Measurements from ENCODE around the gene PRKCI. TPM values are rescaled to one million over a fixed set of nuclear protein-coding genes. Genes with fewer than 3 reads are reported as not detected.

The PRKCI gene
- total and polyA plus RNA-seq, 4 donors = 3.2 to 12.7 (median 8.7) TPM

DNA sequence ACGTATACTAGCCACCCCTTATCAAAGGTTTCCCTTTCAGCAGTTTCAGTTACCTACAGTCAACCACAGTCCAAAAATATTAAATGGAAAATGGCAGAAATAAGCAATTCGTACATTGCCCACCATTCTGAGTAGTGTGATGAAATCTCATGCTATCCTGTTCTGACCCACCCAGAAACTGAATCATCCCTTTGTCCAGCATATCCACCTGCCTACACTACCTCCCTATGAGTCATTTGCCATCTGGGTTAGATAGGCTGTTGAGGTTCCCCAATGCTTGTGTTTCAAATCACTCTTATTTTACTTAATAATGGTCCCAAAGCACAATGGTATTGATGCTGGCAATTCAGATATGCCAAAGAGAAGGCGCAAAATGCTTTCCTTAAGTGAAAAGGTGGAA is 25.4 kb upstream of the PRKCI start:
- no peaks in the 10 kb centered on the region for H3K27me3 ChIP-seq (ENCODE audit: control insufficient read depth in 4 of 4, insufficient read depth in 4 of 4, low read length in 3 of 4)
- no peak for DNase-seq (ENCODE audit: low spot score)
- 93% methylated on average over 3 of the region's 3 CpGs for WGBS
- H3K9ac ChIP-seq (ENCODE audit: low read depth in 1 of 2, low read length in 2 of 2) = no peak overlapping the region
- no peaks in the 10 kb centered on the region for H3K4me1 ChIP-seq (ENCODE audit: control insufficient read depth in 4 of 4, insufficient read depth in 4 of 4, low read length in 3 of 4)
- no peak overlapping the region for H3K4me3 ChIP-seq (ENCODE audit: low read depth in 1 of 3, low read length in 3 of 3)
- no peaks in the 10 kb centered on the region for H3K36me3 ChIP-seq (ENCODE audit: control insufficient read depth in 4 of 4, insufficient read depth in 3 of 4, low read depth in 1 of 4, low read length in 3 of 4)
- H3K27ac ChIP-seq (ENCODE audit: low read depth in 1 of 2, low read length in 2 of 2) = no peak overlapping the region
- no peaks in the 10 kb centered on the region for H3K9me3 ChIP-seq (ENCODE audit: control insufficient read depth in 4 of 4, low read length in 3 of 4)
- TF ChIP-seq YY1 (IDR thresholded peaks at IDR 0.05) (no peak), FOXA2 (IDR thresholded peaks at IDR 0.05) (no peak), TAF1 (conservative IDR thresholded peaks at IDR 0.05) (no peak)

DNA sequence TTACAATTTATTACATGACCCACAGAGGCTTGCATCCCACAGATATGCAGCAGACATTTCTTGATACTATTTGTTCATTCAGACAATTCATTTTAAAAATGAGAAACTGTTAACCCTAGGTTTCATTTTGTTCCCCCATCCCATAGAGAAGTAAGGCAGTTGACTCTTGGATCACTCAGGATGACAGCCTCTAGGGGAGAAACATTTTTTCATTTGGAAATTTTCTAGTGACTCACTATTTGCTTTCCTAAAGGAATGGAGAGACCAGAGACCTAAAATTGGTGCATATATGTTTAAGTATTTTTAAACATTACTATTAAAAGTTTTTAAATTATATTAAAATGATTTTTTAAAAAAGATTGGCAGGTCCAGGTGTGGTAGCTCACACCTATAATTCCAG is 21.2 kb upstream of the PRKCI start:
- Histone ChIP-seq H3K27me3 (ENCODE audit: control insufficient read depth in 4 of 4, insufficient read depth in 4 of 4, low read length in 3 of 4) (no peaks in the 10 kb centered on the region), H3K4me3 (ENCODE audit: low read depth in 1 of 3, low read length in 3 of 3) (no peak overlapping the region), H3K4me1 (ENCODE audit: control insufficient read depth in 4 of 4, insufficient read depth in 4 of 4, low read length in 3 of 4) (no peaks in the 10 kb centered on the region), H3K9ac (ENCODE audit: low read depth in 1 of 2, low read length in 2 of 2) (no peak overlapping the region), H3K9me3 (ENCODE audit: control insufficient read depth in 4 of 4, low read length in 3 of 4) (no peaks in the 10 kb centered on the region), H3K27ac (ENCODE audit: low read depth in 1 of 2, low read length in 2 of 2) (no peak overlapping the region), H3K36me3 (ENCODE audit: control insufficient read depth in 4 of 4, insufficient read depth in 3 of 4, low read depth in 1 of 4, low read length in 3 of 4) (no peaks in the 10 kb centered on the region)
- no peak for DNase-seq (ENCODE audit: low spot score)
- TF ChIP-seq RXRA (IDR thresholded peaks at IDR 0.05) (no peak), SP1 (IDR thresholded peaks at IDR 0.05) (no peak), GABPA (IDR thresholded peaks at IDR 0.05 in 1 of 2, conservative IDR thresholded peaks at IDR 0.05 in 1 of 2) (no peak), HNF4G (IDR thresholded peaks at IDR 0.05) (no peak)
- TF ChIP-seq, protein P1, sequence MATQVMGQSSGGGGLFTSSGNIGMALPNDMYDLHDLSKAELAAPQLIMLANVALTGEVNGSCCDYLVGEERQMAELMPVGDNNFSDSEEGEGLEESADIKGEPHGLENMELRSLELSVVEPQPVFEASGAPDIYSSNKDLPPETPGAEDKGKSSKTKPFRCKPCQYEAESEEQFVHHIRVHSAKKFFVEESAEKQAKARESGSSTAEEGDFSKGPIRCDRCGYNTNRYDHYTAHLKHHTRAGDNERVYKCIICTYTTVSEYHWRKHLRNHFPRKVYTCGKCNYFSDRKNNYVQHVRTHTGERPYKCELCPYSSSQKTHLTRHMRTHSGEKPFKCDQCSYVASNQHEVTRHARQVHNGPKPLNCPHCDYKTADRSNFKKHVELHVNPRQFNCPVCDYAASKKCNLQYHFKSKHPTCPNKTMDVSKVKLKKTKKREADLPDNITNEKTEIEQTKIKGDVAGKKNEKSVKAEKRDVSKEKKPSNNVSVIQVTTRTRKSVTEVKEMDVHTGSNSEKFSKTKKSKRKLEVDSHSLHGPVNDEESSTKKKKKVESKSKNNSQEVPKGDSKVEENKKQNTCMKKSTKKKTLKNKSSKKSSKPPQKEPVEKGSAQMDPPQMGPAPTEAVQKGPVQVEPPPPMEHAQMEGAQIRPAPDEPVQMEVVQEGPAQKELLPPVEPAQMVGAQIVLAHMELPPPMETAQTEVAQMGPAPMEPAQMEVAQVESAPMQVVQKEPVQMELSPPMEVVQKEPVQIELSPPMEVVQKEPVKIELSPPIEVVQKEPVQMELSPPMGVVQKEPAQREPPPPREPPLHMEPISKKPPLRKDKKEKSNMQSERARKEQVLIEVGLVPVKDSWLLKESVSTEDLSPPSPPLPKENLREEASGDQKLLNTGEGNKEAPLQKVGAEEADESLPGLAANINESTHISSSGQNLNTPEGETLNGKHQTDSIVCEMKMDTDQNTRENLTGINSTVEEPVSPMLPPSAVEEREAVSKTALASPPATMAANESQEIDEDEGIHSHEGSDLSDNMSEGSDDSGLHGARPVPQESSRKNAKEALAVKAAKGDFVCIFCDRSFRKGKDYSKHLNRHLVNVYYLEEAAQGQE (IDR thresholded peaks at IDR 0.05) = no peak

DNA sequence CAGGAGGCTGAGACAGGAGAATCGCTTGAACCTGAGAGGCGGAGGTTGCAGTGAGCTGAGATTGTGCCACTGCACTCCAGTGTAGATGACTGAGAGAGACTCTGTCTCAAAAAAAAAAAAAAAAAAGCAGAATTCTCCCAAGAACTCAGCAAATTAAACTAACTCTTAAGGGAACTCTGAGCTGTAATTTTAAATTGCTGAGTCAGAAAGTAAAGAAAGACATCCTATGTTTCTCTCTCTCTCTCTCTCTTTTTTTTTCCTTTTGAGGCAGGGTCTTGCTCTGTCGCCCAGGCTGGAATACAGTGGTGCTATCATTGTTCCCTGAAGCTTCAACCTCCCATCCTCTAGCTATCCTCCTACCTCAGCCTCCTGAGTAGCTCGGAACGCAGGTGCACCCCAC is 20.7 kb upstream of the PRKCI start:
- no peak for DNase-seq (ENCODE audit: low spot score)
- 95% methylated on average over 5 of the region's 5 CpGs for WGBS
- no peaks in the 10 kb centered on the region for H3K27me3 ChIP-seq (ENCODE audit: control insufficient read depth in 4 of 4, insufficient read depth in 4 of 4, low read length in 3 of 4)
- H3K4me1 ChIP-seq (ENCODE audit: control insufficient read depth in 4 of 4, insufficient read depth in 4 of 4, low read length in 3 of 4) = peaks cover 0 to 3% (median 0%) of the 10 kb centered on the region in 4 donors
- no peak overlapping the region for H3K4me3 ChIP-seq (ENCODE audit: low read depth in 1 of 3, low read length in 3 of 3)
- H3K9me3 ChIP-seq (ENCODE audit: control insufficient read depth in 4 of 4, low read length in 3 of 4) = no peaks in the 10 kb centered on the region
- H3K36me3 ChIP-seq (ENCODE audit: control insufficient read depth in 4 of 4, insufficient read depth in 3 of 4, low read depth in 1 of 4, low read length in 3 of 4) = no peaks in the 10 kb centered on the region
- no peak overlapping the region for H3K9ac ChIP-seq (ENCODE audit: low read depth in 1 of 2, low read length in 2 of 2)
- no peak overlapping the region for H3K27ac ChIP-seq (ENCODE audit: low read depth in 1 of 2, low read length in 2 of 2)
- TF ChIP-seq, protein P2, sequence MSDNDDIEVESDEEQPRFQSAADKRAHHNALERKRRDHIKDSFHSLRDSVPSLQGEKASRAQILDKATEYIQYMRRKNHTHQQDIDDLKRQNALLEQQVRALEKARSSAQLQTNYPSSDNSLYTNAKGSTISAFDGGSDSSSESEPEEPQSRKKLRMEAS (IDR thresholded peaks at IDR 0.05) = no peak
- TF ChIP-seq HNF4A (conservative IDR thresholded peaks at IDR 0.05) (no peak), HNF4G (IDR thresholded peaks at IDR 0.05) (no peak), YY1 (IDR thresholded peaks at IDR 0.05) (no peak), GABPA (IDR thresholded peaks at IDR 0.05 in 1 of 2, conservative IDR thresholded peaks at IDR 0.05 in 1 of 2) (no peak), FOXA1 (IDR thresholded peaks at IDR 0.05) (no peak), TAF1 (conservative IDR thresholded peaks at IDR 0.05) (no peak), RAD21 (IDR thresholded peaks at IDR 0.05) (no peak), NR2F2 (IDR thresholded peaks at IDR 0.05) (no peak), JUND (IDR thresholded peaks at IDR 0.05) (no peak), RXRA (IDR thresholded peaks at IDR 0.05) (no peak), SP1 (IDR thresholded peaks at IDR 0.05) (no peak), FOXA2 (IDR thresholded peaks at IDR 0.05) (no peak), EGR1 (IDR thresholded peaks at IDR 0.05; ENCODE audit: low read depth in 2 of 2) (no peak)
- TF ChIP-seq, protein P3, sequence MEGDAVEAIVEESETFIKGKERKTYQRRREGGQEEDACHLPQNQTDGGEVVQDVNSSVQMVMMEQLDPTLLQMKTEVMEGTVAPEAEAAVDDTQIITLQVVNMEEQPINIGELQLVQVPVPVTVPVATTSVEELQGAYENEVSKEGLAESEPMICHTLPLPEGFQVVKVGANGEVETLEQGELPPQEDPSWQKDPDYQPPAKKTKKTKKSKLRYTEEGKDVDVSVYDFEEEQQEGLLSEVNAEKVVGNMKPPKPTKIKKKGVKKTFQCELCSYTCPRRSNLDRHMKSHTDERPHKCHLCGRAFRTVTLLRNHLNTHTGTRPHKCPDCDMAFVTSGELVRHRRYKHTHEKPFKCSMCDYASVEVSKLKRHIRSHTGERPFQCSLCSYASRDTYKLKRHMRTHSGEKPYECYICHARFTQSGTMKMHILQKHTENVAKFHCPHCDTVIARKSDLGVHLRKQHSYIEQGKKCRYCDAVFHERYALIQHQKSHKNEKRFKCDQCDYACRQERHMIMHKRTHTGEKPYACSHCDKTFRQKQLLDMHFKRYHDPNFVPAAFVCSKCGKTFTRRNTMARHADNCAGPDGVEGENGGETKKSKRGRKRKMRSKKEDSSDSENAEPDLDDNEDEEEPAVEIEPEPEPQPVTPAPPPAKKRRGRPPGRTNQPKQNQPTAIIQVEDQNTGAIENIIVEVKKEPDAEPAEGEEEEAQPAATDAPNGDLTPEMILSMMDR (IDR thresholded peaks at IDR 0.05; ENCODE audit: low read depth, low read length, missing input control) = no peak
- TF ChIP-seq, protein P1 (IDR thresholded peaks at IDR 0.05) = no peak
- TF ChIP-seq, protein P4, sequence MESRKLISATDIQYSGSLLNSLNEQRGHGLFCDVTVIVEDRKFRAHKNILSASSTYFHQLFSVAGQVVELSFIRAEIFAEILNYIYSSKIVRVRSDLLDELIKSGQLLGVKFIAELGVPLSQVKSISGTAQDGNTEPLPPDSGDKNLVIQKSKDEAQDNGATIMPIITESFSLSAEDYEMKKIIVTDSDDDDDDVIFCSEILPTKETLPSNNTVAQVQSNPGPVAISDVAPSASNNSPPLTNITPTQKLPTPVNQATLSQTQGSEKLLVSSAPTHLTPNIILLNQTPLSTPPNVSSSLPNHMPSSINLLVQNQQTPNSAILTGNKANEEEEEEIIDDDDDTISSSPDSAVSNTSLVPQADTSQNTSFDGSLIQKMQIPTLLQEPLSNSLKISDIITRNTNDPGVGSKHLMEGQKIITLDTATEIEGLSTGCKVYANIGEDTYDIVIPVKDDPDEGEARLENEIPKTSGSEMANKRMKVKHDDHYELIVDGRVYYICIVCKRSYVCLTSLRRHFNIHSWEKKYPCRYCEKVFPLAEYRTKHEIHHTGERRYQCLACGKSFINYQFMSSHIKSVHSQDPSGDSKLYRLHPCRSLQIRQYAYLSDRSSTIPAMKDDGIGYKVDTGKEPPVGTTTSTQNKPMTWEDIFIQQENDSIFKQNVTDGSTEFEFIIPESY (IDR thresholded peaks at IDR 0.05) = no peak
